ENCODE results near the gene PLEKHH1. TPM values are rescaled to one million over a fixed set of nuclear protein-coding genes. Genes with fewer than 3 reads are reported as not detected.
A peak's percentile ranks its signal among the peaks of the same experiment; 100 is the strongest.

PLEKHH1 gene
- total RNA-seq, 2 donors from 2014 or later, result 1.0 to 1.2 TPM

- peaks cover 12% of the 10 kb centered on the region for H3K4me1 Mint-ChIP-seq (ENCODE audit: low read depth)
- no peaks in the 10 kb centered on the region for H3K27me3 Mint-ChIP-seq (ENCODE audit: low read depth)
- no peaks in the 10 kb centered on the region for H3K9me3 Mint-ChIP-seq
- no peaks in the 10 kb centered on the region for H3K36me3 Mint-ChIP-seq (ENCODE audit: insufficient read depth in 2 of 2)
- H3K27ac Mint-ChIP-seq, result no peak overlapping the region
- DNase-seq (peak; percentile 41 to 50), ATAC-seq (replicated peaks in 1 of 2) (peak; percentile 68 to 69)
- peak overlapping the region; percentile 83 to 88 for H3K4me3 Mint-ChIP-seq
These were observed 18.3 kb upstream of the PLEKHH1 start for GRCh38 chr14:67514650-67515385.

GRCh38 chr14:67515386-67516079 lies 17.6 kb upstream of the PLEKHH1 start:
- H3K27me3 Mint-ChIP-seq (ENCODE audit: low read depth), result no peaks in the 10 kb centered on the region
- peak overlapping the region; percentile 71 to 83 for H3K4me3 Mint-ChIP-seq
- no peak overlapping the region for H3K27ac Mint-ChIP-seq
- no peaks in the 10 kb centered on the region for H3K9me3 Mint-ChIP-seq
- H3K4me1 Mint-ChIP-seq (ENCODE audit: low read depth), result peaks cover 11% of the 10 kb centered on the region
- DNase-seq (peak in 1 of 2 donors; percentile 35), ATAC-seq (replicated peaks in 1 of 2) (peak; percentile 77 to 78)
- H3K36me3 Mint-ChIP-seq (ENCODE audit: insufficient read depth in 2 of 2), result no peaks in the 10 kb centered on the region

GRCh38 chr14:67516676-67517075 lies 16.4 kb upstream of the PLEKHH1 start:
- Mint-ChIP-seq H3K27me3 (ENCODE audit: low read depth) (peaks cover 5% of the 10 kb centered on the region), H3K36me3 (ENCODE audit: insufficient read depth in 2 of 2) (no peaks in the 10 kb centered on the region), H3K27ac (no peak overlapping the region), H3K9me3 (no peaks in the 10 kb centered on the region), H3K4me1 (ENCODE audit: low read depth) (peaks cover 5% of the 10 kb centered on the region), H3K4me3 (peak overlapping the region in 1 of 2 donors; percentile 3)
- ATAC-seq (replicated peaks in 1 of 2) (no peak), DNase-seq (no peak)

- DNase-seq (no peak), ATAC-seq (replicated peaks in 1 of 2) (no peak)
- Mint-ChIP-seq H3K36me3 (ENCODE audit: insufficient read depth in 2 of 2) (no peaks in the 10 kb centered on the region), H3K4me3 (no peak overlapping the region), H3K4me1 (ENCODE audit: low read depth) (peaks cover 5% of the 10 kb centered on the region), H3K27me3 (ENCODE audit: low read depth) (peaks cover 7% of the 10 kb centered on the region), H3K27ac (no peak overlapping the region), H3K9me3 (no peaks in the 10 kb centered on the region)
These were observed 16.0 kb upstream of the PLEKHH1 start for GRCh38 chr14:67517083-67517482.

- no peaks in the 10 kb centered on the region for H3K9me3 Mint-ChIP-seq
- no peak for ATAC-seq (replicated peaks in 1 of 2)
- H3K36me3 Mint-ChIP-seq (ENCODE audit: insufficient read depth in 2 of 2), result no peaks in the 10 kb centered on the region
- no peak overlapping the region for H3K4me3 Mint-ChIP-seq
- H3K27me3 Mint-ChIP-seq (ENCODE audit: low read depth), result peaks cover 19% of the 10 kb centered on the region
- DNase-seq, result no peak
- H3K27ac Mint-ChIP-seq, result no peak overlapping the region
- H3K4me1 Mint-ChIP-seq (ENCODE audit: low read depth), result peaks cover 5% of the 10 kb centered on the region
These were observed 13.7 kb upstream of the PLEKHH1 start for GRCh38 chr14:67519406-67519805.

- Mint-ChIP-seq H3K9me3 (no peaks in the 10 kb centered on the region), H3K4me1 (ENCODE audit: low read depth) (peaks cover 5% of the 10 kb centered on the region), H3K36me3 (ENCODE audit: insufficient read depth in 2 of 2) (no peaks in the 10 kb centered on the region), H3K27ac (no peak overlapping the region), H3K4me3 (no peak overlapping the region), H3K27me3 (ENCODE audit: low read depth) (peaks cover 27% of the 10 kb centered on the region)
- DNase-seq (no peak), ATAC-seq (replicated peaks in 1 of 2) (no peak)
These were observed 12.6 kb upstream of the PLEKHH1 start for GRCh38 chr14:67520482-67520881.

GRCh38 chr14:67522270-67522669 lies 10.8 kb upstream of the PLEKHH1 start:
- no peaks in the 10 kb centered on the region for H3K9me3 Mint-ChIP-seq
- H3K27me3 Mint-ChIP-seq (ENCODE audit: low read depth), result peaks cover 35% of the 10 kb centered on the region
- H3K4me3 Mint-ChIP-seq, result no peak overlapping the region
- DNase-seq (no peak), ATAC-seq (replicated peaks in 1 of 2) (no peak)
- H3K36me3 Mint-ChIP-seq (ENCODE audit: insufficient read depth in 2 of 2), result no peaks in the 10 kb centered on the region
- no peak overlapping the region for H3K27ac Mint-ChIP-seq
- peaks cover 4% of the 10 kb centered on the region for H3K4me1 Mint-ChIP-seq (ENCODE audit: low read depth)

GRCh38 chr14:67523764-67524633 lies 9.1 kb upstream of the PLEKHH1 start:
- H3K4me1 Mint-ChIP-seq (ENCODE audit: low read depth), result peaks cover 4% of the 10 kb centered on the region
- no peaks in the 10 kb centered on the region for H3K9me3 Mint-ChIP-seq
- H3K4me3 Mint-ChIP-seq, result no peak overlapping the region
- no peak overlapping the region for H3K27ac Mint-ChIP-seq
- H3K36me3 Mint-ChIP-seq (ENCODE audit: insufficient read depth in 2 of 2), result no peaks in the 10 kb centered on the region
- DNase-seq, result no peak
- H3K27me3 Mint-ChIP-seq (ENCODE audit: low read depth), result peaks cover 43% of the 10 kb centered on the region
- ATAC-seq (replicated peaks in 1 of 2), result no peak

GRCh38 chr14:67524634-67524963 lies 8.5 kb upstream of the PLEKHH1 start:
- peaks cover 49% of the 10 kb centered on the region for H3K27me3 Mint-ChIP-seq (ENCODE audit: low read depth)
- H3K4me1 Mint-ChIP-seq (ENCODE audit: low read depth), result peaks cover 4% of the 10 kb centered on the region
- no peaks in the 10 kb centered on the region for H3K36me3 Mint-ChIP-seq (ENCODE audit: insufficient read depth in 2 of 2)
- DNase-seq (no peak), ATAC-seq (replicated peaks in 1 of 2) (no peak)
- no peak overlapping the region for H3K4me3 Mint-ChIP-seq
- no peaks in the 10 kb centered on the region for H3K9me3 Mint-ChIP-seq
- H3K27ac Mint-ChIP-seq, result no peak overlapping the region

- no peaks in the 10 kb centered on the region for H3K9me3 Mint-ChIP-seq
- H3K4me1 Mint-ChIP-seq (ENCODE audit: low read depth), result peaks cover 4% of the 10 kb centered on the region
- peaks cover 57% of the 10 kb centered on the region for H3K27me3 Mint-ChIP-seq (ENCODE audit: low read depth)
- DNase-seq (no peak), ATAC-seq (replicated peaks in 1 of 2) (no peak)
- no peaks in the 10 kb centered on the region for H3K36me3 Mint-ChIP-seq (ENCODE audit: insufficient read depth in 2 of 2)
- H3K4me3 Mint-ChIP-seq, result no peak overlapping the region
- no peak overlapping the region for H3K27ac Mint-ChIP-seq
These were observed 7.7 kb upstream of the PLEKHH1 start for GRCh38 chr14:67525389-67525788.

GRCh38 chr14:67526181-67526580 lies 6.9 kb upstream of the PLEKHH1 start:
- H3K36me3 Mint-ChIP-seq (ENCODE audit: insufficient read depth in 2 of 2), result no peaks in the 10 kb centered on the region

GRCh38 chr14:67526676-67527459 lies 6.2 kb upstream of the PLEKHH1 start:
- Mint-ChIP-seq H3K27me3 (ENCODE audit: low read depth) (peaks cover 54% of the 10 kb centered on the region), H3K36me3 (ENCODE audit: insufficient read depth in 2 of 2) (no peaks in the 10 kb centered on the region)

More at GRCh38 chr14:67526181-67526580, 6.9 kb upstream of the PLEKHH1 start:
- peaks cover 4% of the 10 kb centered on the region for H3K4me1 Mint-ChIP-seq (ENCODE audit: low read depth)
- DNase-seq (no peak), ATAC-seq (replicated peaks in 1 of 2) (no peak)
- no peak overlapping the region for H3K4me3 Mint-ChIP-seq
- no peak overlapping the region for H3K27ac Mint-ChIP-seq
- H3K9me3 Mint-ChIP-seq, result no peaks in the 10 kb centered on the region
- peaks cover 59% of the 10 kb centered on the region for H3K27me3 Mint-ChIP-seq (ENCODE audit: low read depth)

More at GRCh38 chr14:67526676-67527459, 6.2 kb upstream of the PLEKHH1 start:
- H3K9me3 Mint-ChIP-seq, result no peaks in the 10 kb centered on the region
- peak; percentile 76 to 80 for ATAC-seq (replicated peaks in 1 of 2)
- peaks cover 4% of the 10 kb centered on the region for H3K4me1 Mint-ChIP-seq (ENCODE audit: low read depth)
- peak; percentile 33 to 40 for DNase-seq
- no peak overlapping the region for H3K4me3 Mint-ChIP-seq
- no peak overlapping the region for H3K27ac Mint-ChIP-seq
